K562 (cell line): ENCODE data around the gene SUDS3. TPM values are rescaled to one million over a fixed set of nuclear protein-coding genes. Genes with fewer than 3 reads are reported as not detected.

Source experiments
- FOS ChIP-seq: IDR thresholded peaks from 3 replicates; pipeline ENCODE4 v1.6.1; 2011; ENCODE audit not compliant: insufficient read length; ENCODE audit errors: extremely low read depth
- FOXA3 ChIP-seq, 2 experiments: fragments of 450-650 bp in 1 of 2; sonication (generic) in 1 of 2; formaldehyde crosslinking; IDR thresholded peaks in 1 of 2; conservative IDR thresholded peaks in 1 of 2; 2 replicates each; pipeline versions ENCODE4 v1.4.0 to v1.8.0; 2020 to 2022; ENCODE audit warnings: mild to moderate bottlenecking in 2 of 2, missing genetic modification reagents in 1 of 2
- GATAD2A ChIP-seq: fragments of 450-650 bp; IDR thresholded peaks from 2 replicates; pipeline ENCODE4 v1.6.1; 2017
- JUNB ChIP-seq: fragments of 450-650 bp; formaldehyde crosslinking; conservative IDR thresholded peaks from 2 replicates; pipeline ENCODE4 v1.4.0; 2020; ENCODE audit warnings: mild to moderate bottlenecking
- MEF2D ChIP-seq: conservative IDR thresholded peaks from 2 replicates; pipeline ENCODE4 v1.6.1; 2016; ENCODE audit warnings: low read depth, missing genetic modification characterization, missing compliant biosample characterization
- NCOA6 ChIP-seq: fragments of 450-650 bp; IDR thresholded peaks from 2 replicates; pipeline ENCODE4 v1.6.1; 2017; ENCODE audit warnings: mild to moderate bottlenecking
- NFIC ChIP-seq: fragments of 450-650 bp; IDR thresholded peaks from 2 replicates; pipeline ENCODE4 v1.6.1; 2017; ENCODE audit warnings: mild to moderate bottlenecking, inconsistent platforms
- PHF21A ChIP-seq: fragments of 450-650 bp; IDR thresholded peaks from 2 replicates; pipeline ENCODE4 v1.6.1; 2017; ENCODE audit warnings: low read depth, borderline replicate concordance
- PRPF4 ChIP-seq: fragments of 200-400 bp; formaldehyde crosslinking; IDR thresholded peaks from one replicate; pipeline ENCODE4 v1.6.1; 2017; ENCODE audit warnings: low read length, low read depth, mild to moderate bottlenecking; ENCODE audit not compliant: insufficient read depth, poor library complexity, severe bottlenecking
- SRSF7 ChIP-seq: fragments of 200-400 bp; formaldehyde crosslinking; optimal IDR thresholded peaks from 2 replicates; pipeline ENCODE3; 2017; ENCODE audit warnings: mild to moderate bottlenecking, low read depth, low read length
- TAF9B ChIP-seq: fragments of 450-650 bp; IDR thresholded peaks from 2 replicates; pipeline ENCODE4 v1.6.1; 2018; ENCODE audit warnings: mild to moderate bottlenecking; ENCODE audit not compliant: partially characterized antibody
- ZKSCAN1 ChIP-seq: fragments of 150-350 bp; IDR thresholded peaks from 2 replicates; pipeline ENCODE4 v1.6.1; 2016; ENCODE audit warnings: low read depth, low read length
- ZNF282 ChIP-seq: sonication (generic); formaldehyde crosslinking; IDR thresholded peaks from 2 replicates; pipeline ENCODE4 v1.8.1; 2023; ENCODE audit warnings: missing genetic modification reagents
- ZNF512 ChIP-seq: IDR thresholded peaks from 2 replicates; pipeline ENCODE4 v1.6.1; 2016; ENCODE audit warnings: missing genetic modification characterization, missing compliant biosample characterization
- polyA plus RNA-seq, 8 experiments: library from polyadenylated mRNA; depleted of rRNA in 4 of 8; stranded (reverse) in 5 of 8; unstranded in 3 of 8; fragments of >200 nt; fragmentation: Nextera tagmentation in 2 of 8; fragmentation: Illumina TruSeq in 1 of 8; extraction: Ambion mirVana in 2 of 8; extraction: Trizol in 1 of 8; gene quantifications; 2 replicates each; pipeline versions ENCODE4 v1.2.1 to v1.2.3, GENCODE V29; 2011 to 2014; ENCODE audit warnings: inconsistent platforms in 1 of 8, missing spikeins in 1 of 8
- total RNA-seq, 7 experiments: library from RNA; depleted of rRNA in 6 of 7; stranded (reverse); fragments of >200 nt in 6 of 7; fragmentation: Illumina TruSeq in 2 of 7; extraction: Trizol in 2 of 7; gene quantifications; 2 replicates each; pipeline versions ENCODE4 v1.2.1 to v1.2.3, GENCODE V29; 2011 to 2021; ENCODE audit warnings: low replicate concordance in 1 of 7
- TF ChIP-seq, protein P1 (sequence below): IDR thresholded peaks from 3 replicates; pipeline ENCODE4 v1.6.1; 2011; ENCODE audit warnings: borderline replicate concordance, mild to moderate bottlenecking, moderate library complexity; ENCODE audit not compliant: insufficient read length; ENCODE audit errors: extremely low read depth
- TF ChIP-seq, protein P2 (sequence below), 3 experiments: fragments of 200-800 bp in 1 of 3; fragments of 250-450 bp in 1 of 3; fragments of 450-650 bp in 1 of 3; sonication (Bioruptor Pico) in 1 of 3; sonication (Bioruptor generic) in 1 of 3; formaldehyde crosslinking in 1 of 3; IDR thresholded peaks; 2 replicates each; pipeline versions ENCODE4 v1.6.1 to v1.8.0; 2016 to 2022; ENCODE audit warnings: mild to moderate bottlenecking in 2 of 3, missing genetic modification characterization in 2 of 3, missing compliant biosample characterization in 1 of 3, moderate library complexity in 1 of 3
- TF ChIP-seq, protein P3 (sequence below): fragments of 450-650 bp; IDR thresholded peaks from 2 replicates; pipeline ENCODE4 v1.6.1; 2018; ENCODE audit warnings: mild to moderate bottlenecking, low read depth; ENCODE audit not compliant: partially characterized antibody

Gene SUDS3
- total and polyA plus RNA-seq, 9 of the 15 experiments (the other 6 are each of a cell fraction or from before 2014, with no cell fraction given), result 6.6 to 30.5 (median 23.3) TPM

DNA sequence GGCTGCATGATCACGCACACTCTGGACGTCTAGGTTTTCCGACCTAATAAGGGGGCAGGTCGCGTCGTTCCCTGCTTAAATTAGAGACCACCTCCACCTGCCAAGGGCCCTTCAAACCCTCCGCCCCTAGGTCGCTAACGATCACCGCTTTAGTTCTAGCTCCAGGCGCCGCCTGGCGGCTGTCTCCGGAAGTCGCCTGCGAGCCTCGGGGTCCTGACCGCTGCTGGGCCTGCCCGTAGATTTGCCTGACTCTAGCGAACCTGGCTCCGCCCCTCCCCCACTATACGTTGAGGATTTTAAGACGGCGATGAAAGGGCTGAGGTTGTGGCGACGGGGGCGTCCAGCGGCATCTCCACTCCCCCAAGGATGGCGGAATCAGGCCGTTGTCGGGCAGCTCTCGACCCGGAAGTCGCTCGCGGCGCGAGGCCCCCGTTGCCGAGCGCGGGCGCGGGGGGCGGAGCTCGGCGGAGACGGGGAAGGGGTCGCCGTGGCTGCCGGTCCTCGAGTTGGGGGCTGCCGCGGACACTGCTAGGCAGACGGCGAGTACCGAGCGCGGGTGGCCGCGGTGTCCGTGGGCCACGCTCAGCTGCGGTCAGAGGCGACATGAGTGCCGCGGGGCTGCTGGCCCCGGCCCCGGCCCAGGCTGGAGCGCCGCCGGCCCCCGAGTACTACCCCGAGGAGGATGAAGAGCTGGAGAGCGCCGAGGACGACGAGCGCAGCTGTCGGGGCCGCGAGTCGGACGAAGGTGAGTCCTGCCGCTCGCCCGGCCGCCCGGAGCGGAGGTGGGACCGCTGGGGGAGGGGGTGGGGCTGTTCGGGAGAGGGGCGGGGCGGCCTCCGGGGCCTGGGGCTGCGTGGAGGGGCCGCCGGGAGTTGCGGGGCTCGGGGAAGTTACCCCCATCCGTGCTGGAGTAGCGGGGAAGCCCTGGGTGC, at the start of gene SUDS3 (continued):
- TF ChIP-seq, protein P1, sequence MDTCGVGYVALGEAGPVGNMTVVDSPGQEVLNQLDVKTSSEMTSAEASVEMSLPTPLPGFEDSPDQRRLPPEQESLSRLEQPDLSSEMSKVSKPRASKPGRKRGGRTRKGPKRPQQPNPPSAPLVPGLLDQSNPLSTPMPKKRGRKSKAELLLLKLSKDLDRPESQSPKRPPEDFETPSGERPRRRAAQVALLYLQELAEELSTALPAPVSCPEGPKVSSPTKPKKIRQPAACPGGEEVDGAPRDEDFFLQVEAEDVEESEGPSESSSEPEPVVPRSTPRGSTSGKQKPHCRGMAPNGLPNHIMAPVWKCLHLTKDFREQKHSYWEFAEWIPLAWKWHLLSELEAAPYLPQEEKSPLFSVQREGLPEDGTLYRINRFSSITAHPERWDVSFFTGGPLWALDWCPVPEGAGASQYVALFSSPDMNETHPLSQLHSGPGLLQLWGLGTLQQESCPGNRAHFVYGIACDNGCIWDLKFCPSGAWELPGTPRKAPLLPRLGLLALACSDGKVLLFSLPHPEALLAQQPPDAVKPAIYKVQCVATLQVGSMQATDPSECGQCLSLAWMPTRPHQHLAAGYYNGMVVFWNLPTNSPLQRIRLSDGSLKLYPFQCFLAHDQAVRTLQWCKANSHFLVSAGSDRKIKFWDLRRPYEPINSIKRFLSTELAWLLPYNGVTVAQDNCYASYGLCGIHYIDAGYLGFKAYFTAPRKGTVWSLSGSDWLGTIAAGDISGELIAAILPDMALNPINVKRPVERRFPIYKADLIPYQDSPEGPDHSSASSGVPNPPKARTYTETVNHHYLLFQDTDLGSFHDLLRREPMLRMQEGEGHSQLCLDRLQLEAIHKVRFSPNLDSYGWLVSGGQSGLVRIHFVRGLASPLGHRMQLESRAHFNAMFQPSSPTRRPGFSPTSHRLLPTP, result no peak
- TF ChIP-seq, protein P2, sequence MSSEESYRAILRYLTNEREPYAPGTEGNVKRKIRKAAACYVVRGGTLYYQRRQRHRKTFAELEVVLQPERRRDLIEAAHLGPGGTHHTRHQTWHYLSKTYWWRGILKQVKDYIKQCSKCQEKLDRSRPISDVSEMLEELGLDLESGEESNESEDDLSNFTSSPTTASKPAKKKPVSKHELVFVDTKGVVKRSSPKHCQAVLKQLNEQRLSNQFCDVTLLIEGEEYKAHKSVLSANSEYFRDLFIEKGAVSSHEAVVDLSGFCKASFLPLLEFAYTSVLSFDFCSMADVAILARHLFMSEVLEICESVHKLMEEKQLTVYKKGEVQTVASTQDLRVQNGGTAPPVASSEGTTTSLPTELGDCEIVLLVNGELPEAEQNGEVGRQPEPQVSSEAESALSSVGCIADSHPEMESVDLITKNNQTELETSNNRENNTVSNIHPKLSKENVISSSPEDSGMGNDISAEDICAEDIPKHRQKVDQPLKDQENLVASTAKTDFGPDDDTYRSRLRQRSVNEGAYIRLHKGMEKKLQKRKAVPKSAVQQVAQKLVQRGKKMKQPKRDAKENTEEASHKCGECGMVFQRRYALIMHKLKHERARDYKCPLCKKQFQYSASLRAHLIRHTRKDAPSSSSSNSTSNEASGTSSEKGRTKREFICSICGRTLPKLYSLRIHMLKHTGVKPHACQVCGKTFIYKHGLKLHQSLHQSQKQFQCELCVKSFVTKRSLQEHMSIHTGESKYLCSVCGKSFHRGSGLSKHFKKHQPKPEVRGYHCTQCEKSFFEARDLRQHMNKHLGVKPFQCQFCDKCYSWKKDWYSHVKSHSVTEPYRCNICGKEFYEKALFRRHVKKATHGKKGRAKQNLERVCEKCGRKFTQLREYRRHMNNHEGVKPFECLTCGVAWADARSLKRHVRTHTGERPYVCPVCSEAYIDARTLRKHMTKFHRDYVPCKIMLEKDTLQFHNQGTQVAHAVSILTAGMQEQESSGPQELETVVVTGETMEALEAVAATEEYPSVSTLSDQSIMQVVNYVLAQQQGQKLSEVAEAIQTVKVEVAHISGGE (CRISPR knock-in tag; IDR thresholded peaks at IDR 0.05), result peak in 1 of 3 experiments; percentile 61; a peak in 2 of 6 replicates
- TF ChIP-seq NCOA6, result no peak
- TF ChIP-seq FOS, result no peak
- no peak for TF ChIP-seq ZNF512 (tag)
- TF ChIP-seq FOXA3 (CRISPR knock-in tag; conservative IDR thresholded peaks at IDR 0.05 in 1 of 2, IDR thresholded peaks at IDR 0.05 in 1 of 2), result no peak
- TF ChIP-seq NFIC, result peak; percentile 34; the same call in 1 of the 2 replicates
- peak; percentile 85; the same call in 1 of the 2 replicates for TF ChIP-seq PHF21A
- no peak for TF ChIP-seq PRPF4
- no peak for TF ChIP-seq ZKSCAN1
- TF ChIP-seq, protein P3, sequence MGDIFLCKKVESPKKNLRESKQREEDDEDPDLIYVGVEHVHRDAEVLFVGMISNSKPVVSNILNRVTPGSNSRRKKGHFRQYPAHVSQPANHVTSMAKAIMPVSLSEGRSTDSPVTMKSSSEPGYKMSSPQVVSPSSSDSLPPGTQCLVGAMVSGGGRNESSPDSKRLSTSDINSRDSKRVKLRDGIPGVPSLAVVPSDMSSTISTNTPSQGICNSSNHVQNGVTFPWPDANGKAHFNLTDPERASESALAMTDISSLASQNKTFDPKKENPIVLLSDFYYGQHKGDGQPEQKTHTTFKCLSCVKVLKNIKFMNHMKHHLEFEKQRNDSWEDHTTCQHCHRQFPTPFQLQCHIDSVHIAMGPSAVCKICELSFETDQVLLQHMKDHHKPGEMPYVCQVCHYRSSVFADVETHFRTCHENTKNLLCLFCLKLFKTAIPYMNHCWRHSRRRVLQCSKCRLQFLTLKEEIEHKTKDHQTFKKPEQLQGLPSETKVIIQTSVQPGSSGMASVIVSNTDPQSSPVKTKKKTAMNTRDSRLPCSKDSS, result no peak
- TF ChIP-seq JUNB (CRISPR knock-in tag), result no peak
- TF ChIP-seq GATAD2A, result no peak
- no peak for TF ChIP-seq MEF2D (tag)
- no peak for TF ChIP-seq ZNF282 (CRISPR knock-in tag)
- no peak for TF ChIP-seq TAF9B
- no peak for TF ChIP-seq SRSF7
